MV-4-11 (cell line): Measurements from ENCODE around the gene RXRB.
A peak's percentile ranks its signal among the peaks of the same experiment; 100 is the strongest.
"Not testable (repeated sequence)": the region's sequence is repeated elsewhere in the genome, so short reads cannot be mapped to it uniquely, and the experiment has no call there.

Experiments
- DNase-seq: peaks from one replicate; lab custom pipeline; 2025; lab: John Stamatoyannopoulos, UW

Gene RXRB

DNA sequence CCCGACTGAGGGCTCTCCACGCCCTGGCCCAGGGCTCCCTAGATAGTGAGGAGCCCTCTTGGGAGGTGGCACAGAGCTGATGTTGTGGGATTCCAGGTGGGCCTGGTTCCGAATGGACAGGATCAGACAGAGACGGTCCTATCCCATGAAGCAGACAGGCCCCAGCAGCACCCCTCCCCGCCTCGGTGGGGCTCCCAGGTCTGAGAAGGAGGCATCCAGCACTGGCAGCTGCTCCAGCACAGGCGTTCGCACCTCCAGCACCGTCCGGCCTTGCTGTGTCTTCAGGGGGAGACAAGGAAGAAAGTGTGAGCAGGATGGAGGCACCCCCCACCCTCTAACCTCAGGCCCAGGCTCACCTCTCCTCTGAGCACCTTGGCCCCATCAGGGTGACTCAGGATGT is 36.9 kb downstream of the RXRB start:
- no peak for DNase-seq

DNA sequence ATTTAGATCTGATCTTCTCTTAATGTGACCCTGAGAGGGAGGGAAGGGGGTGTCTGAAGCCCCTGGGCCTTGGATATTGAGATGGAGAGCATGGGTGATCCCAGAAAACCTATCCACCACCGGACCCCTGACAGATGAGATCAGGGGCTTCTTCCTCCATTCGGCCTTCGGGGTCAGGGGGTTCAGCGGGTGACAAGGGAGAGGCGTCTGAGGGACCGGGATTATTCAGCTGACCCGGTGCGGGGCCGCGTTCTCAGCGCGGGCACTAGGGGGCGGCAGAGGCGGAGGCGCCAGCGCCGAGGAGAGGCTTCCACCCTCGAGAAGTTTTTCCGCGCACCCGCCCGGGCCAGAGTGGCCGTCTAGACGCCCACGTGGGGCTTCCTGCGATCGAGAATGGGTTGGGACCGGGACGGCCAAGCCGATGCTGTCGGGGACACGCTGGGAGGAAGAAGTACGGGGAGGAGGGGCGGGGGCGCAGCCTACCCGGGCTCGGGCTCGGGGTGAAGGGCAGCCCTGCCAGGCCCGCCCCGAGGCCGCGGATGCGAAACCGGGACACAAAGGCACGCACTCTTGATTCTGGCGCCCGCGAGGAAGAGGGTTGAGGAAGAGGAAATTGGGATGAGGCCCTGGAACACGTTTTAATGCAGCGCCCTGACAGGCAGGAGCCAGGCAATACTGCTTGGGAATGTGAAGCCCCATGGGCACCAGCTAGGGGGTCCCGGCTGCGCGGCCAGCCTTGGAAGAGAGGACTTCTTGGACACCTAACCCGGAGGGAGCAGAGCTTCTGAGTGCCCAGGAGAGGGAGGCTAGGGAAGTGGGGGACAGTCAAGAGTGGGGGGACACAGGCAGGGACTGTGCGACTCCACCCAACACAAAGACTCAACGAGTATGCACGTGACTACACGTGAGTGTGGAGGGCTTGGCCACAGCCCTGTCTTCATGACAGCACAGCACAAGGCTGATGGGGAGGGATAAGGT is 38.8 kb downstream of the RXRB start:
- DNase-seq: peak; percentile 65

DNA sequence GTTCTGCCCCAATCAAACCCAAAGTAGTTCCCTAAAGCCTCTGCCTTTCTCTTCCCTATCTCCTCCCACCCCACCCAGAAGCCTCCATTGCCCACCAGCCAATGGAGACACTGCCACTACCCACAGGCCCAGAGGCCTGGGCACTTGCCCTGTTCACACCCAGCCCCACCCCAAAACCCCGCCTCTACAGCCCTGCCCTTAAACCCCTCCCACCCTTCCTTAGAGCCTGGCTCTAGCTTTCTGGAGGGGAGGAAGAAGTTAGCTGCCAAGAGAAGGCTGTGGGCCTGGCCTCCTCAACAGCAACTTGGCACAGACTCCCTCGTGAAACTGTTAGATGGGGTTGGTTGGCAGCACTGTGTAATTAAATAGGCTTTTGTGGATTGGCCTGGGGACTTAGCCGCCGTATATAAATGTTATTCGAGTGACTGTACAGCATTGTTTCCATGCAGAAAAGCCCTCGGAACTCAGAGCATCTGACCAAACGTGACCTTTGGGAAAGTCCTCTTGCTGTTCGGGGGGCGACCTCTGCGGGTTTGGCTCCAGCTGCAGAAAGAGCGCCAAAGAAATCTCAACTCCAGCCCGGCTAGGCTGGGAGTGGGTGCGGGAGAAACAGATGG is 39.6 kb downstream of the RXRB start:
- DNase-seq: peak; percentile 79

DNA sequence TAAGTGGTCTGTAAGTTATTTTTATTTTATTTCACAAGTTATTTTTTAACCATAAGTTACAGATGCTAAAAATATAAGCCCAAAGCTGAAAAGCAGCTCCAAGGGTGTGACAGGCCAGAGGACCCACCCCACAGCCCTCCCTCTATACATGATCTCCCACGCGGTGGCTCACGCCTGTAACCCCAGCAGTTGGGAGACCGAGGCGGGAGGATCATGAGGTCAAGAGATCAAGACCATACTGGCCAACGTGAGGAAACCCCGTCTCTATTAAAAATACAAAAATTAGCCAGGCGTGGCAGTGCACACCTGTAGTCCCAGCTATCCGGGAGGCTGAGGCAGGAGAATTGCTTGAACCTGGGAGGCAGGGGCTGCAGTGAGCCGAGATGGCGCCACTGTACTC is 40.4 kb downstream of the RXRB start:
- no peak for DNase-seq

DNA sequence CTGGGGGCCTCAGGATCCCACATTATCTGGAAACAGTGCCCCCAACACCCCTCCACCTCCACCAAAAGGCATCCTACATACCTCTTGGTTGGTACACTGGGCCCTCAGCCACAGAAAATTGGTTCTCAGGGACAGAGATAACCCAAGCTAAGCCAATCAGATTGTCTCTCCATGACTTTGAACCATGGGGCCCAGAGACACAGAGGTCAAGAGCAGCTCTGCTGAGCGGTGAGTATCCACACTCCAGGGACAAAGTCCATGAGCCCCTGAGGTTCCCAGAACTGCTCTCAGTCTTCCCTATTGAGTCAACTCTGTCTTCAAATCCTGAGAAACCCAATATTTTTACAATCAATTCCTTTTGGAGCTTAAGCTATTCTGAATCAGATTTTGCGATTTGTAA is 43.5 kb downstream of the RXRB start:
- DNase-seq: no peak

DNA sequence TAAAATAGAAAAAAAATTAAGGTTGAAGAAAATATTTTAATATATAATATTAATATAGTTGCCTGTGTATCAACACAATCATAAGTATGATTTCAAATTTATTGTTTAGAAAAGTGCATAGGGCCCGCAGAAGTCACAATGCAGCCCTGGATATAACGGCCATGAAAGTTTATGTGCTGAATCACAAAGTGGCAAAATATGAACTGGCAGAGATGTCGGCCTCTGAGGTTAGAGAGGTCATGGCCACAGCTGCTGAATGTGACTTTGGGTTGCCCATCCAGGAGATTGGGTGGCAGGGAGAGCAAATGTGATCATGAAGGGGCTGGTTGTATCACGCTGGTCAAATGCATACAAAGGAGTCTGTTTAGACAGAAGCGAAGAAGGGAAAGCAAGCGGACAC is 43.9 kb downstream of the RXRB start:
- no peak for DNase-seq

DNA sequence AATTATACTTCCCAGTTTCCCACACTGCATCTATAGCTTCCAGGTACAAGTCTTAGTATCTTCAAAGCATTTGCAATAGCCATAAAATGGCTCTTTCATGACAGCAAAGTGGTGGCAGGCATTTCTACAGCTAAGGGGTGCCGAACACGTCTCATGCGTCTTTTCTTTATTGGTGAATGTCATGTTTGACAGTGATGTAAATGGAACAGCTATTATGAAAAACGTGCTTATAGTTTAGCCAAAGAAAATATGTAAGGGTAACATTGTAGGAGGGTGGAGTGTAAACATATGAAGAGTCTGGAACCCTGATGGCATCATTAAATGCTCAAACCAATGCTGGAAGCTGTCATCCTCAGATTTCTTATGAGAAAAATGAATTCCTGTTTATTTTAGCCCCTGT is 46.1 kb downstream of the RXRB start:
- no peak for DNase-seq

DNA sequence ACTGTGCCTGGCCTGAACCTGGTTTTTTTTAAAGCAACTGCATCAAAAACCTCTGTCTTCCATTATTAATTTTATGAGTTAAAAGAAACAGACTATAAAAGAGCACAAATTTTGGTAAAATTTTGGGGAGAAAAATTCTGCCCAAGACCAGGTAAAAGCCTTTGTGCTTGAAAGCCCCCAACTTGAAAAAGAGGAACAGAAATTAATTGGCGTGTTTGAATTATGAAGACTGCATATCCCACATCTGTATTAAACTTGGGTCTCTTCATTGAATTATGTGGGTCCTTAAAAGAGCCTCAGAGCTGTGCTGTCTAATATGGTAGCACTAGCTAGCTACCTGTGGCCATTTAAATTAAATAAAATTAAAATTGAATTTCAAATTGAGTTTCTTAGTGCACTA is 49.4 kb downstream of the RXRB start:
- no peak for DNase-seq

DNA sequence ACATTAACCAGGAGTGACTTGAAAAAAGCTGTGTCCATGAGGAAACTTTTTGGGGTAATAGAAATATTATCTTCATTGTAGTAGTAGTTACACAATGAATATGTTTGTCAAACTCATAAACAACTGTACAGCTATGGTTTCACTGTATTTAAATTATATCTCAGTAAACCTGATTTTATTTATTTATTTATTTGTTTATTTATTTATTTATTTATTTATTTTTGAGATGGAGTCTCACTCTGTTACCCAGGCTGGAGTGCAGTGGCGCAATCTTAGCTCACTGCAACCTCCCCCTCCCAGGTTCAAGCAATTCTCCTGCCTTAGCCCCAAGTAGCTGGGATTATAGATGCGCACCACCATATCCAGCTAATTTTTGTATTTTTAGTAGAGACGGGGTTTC is 49.9 kb downstream of the RXRB start:
- DNase-seq: not testable (repeated sequence)

DNA sequence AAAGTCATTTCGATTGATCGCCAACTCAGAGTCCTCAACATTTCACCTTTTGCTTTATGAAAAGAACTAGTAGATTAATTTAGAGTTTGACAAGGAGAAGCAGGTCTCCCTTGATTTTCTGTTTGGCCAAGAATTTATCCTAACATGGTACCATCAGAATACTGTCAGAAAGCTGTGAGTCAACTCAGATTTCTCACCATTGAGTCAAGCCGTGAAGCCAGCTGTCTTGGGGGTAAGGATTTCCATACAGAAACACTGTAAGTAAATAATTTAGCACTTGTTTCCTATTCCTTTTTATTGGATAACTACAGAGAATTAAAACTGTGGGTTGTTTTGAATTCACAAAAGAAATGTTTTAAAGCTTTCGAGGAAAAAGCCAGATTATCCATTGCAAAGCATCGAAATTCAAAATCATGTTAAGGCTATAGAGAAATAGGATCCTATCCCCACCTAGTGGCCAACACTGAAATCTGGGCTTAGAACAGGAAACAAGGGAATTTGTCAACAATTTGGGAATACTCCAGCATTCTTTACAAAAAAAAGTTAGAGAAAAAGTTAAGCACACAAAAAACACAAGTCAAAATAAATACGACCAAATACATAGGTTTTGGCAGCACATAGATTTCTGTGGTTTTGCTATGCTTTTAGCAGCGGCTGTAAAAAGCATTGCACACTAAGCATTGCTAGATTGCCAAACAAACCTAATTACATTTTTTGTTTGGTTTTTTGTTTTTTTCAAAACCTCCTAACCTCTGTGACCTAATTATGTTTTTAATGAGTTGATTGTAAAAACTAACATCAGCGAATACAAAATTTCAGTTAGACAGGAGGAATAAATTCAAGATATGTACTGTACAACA is 52.4 kb downstream of the RXRB start:
- peak; percentile 10 for DNase-seq

DNA sequence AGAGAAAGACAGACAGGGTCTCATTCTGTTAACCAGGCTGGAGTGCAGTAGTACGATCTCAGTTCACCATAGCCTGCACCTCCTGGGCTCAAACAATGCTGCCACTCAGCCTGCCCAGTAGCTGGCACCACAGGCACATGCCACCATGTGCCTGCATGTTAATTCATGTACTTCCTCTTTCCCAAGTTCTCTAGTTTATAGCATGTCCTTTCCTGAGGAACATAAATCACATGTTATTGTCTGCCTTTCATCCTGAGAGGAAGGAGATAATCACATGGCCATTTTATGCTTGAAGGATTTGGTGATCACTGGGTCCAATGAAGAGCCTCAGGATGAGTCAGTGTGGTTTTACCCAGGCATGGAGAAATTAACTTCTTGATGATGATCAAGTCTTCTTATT is 56.1 kb downstream of the RXRB start:
- peak; percentile 96 for DNase-seq
